Tibial nerve (tissue), 4 donors: ENCODE results near the gene RRAS2.

ENCODE experiments used
- CTCF ChIP-seq, 5 experiments: fragments of 200-600 bp in 3 of 5; fragments of 450-650 bp in 2 of 5; sonication (generic) in 3 of 5; IDR thresholded peaks; one replicate each; pipeline ENCODE4 v1.5.1; 2016 to 2019; ENCODE audit warnings: antibody characterized with exemption in 5 of 5, mild to moderate bottlenecking in 3 of 5, moderate library complexity in 2 of 5
- EP300 ChIP-seq, 2 donors: sonication (generic); formaldehyde crosslinking; IDR thresholded peaks; one replicate each; pipeline ENCODE4 v1.6.1; 2017; ENCODE audit warnings: antibody characterized with exemption in 2 of 2, mild to moderate bottlenecking in 1 of 2
- POLR2A ChIP-seq, 2 donors: fragments of 450-650 bp; IDR thresholded peaks; one replicate each; pipeline ENCODE4 v1.6.1; 2017; ENCODE audit warnings: antibody characterized with exemption in 2 of 2, mild to moderate bottlenecking in 2 of 2, moderate library complexity in 2 of 2

GRCh38 chr11:14275076-14275475 lies 83.9 kb downstream of the RRAS2 start:
- no peak for TF ChIP-seq POLR2A (IDR thresholded peaks at IDR 0.05)
- no peak for TF ChIP-seq CTCF (IDR thresholded peaks at IDR 0.05)
- TF ChIP-seq EP300 (IDR thresholded peaks at IDR 0.05) = no peak
